ENCODE measurements around the gene UNCX.
"Not testable (repeated sequence)": the region's sequence is repeated elsewhere in the genome, so short reads cannot be mapped to it uniquely, and the experiment has no call there.

UNCX gene

GRCh38 chr7:1279041-1279440 lies 46.4 kb downstream of the UNCX start:
- no peak for DNase-seq

DNA sequence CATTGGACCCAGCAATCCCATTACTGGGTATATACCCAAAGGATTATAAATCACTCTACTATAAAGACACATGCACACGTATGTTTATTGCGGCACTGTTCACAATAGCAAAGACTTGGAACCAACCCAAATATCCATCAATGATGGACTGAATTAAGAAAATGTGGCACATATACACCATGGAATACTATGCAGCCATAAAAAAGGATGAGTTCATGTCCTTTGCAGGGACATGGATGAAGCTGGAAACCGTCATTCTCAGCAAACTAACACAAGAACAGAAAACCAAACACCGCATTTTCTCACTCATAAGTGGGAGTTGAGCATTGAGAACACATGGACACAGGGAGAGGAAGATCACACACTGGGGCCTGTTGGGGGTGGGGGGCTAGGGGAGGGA lies 47.2 kb downstream of the UNCX start:
- DNase-seq = not testable (repeated sequence)

DNA sequence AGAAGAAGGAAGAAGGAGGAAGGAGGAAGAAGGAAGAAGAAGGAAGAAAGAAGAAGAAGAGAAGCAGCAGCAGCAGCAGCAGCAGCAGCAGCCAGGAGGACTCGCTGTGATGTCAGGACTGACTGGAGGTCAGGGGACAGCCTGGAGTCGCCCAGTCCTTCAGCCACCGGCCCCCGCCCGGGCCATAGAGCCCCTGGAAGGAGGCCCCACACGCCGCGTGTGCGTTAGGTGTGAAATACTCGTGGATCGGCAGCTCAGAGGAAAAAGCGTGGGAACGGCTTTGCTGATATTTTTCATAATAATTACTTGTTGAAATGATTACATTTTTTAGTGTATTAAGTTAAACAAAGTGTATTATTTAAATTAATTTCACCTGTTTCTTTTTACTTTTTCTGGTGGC lies 48.4 kb downstream of the UNCX start:
- no peak for DNase-seq

DNA sequence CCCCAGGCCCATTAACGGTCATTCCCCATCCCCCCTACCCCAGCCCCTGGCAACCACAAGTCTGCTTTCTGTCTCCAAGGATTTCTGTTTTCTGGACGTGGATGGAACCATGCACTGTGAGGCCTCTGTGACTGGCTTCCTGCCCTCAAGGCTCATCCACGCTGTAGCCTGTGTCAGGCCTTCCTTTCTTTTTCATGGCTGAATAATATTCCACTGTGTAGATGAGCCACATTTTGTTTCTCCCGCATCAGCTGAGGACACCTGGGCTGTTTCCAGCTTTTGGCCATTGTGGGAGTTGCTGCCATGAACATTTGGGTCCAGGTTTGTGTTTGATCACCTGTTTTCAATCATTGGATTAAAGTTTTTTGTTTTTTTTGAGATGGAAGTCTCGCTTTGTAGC lies 50.0 kb downstream of the UNCX start:
- DNase-seq = no peak

GRCh38 chr7:1283337-1283736 lies 50.7 kb downstream of the UNCX start:
- no peak for DNase-seq

- DNase-seq = no peak
These were observed 51.5 kb downstream of the UNCX start for GRCh38 chr7:1283941-1284742.

DNA sequence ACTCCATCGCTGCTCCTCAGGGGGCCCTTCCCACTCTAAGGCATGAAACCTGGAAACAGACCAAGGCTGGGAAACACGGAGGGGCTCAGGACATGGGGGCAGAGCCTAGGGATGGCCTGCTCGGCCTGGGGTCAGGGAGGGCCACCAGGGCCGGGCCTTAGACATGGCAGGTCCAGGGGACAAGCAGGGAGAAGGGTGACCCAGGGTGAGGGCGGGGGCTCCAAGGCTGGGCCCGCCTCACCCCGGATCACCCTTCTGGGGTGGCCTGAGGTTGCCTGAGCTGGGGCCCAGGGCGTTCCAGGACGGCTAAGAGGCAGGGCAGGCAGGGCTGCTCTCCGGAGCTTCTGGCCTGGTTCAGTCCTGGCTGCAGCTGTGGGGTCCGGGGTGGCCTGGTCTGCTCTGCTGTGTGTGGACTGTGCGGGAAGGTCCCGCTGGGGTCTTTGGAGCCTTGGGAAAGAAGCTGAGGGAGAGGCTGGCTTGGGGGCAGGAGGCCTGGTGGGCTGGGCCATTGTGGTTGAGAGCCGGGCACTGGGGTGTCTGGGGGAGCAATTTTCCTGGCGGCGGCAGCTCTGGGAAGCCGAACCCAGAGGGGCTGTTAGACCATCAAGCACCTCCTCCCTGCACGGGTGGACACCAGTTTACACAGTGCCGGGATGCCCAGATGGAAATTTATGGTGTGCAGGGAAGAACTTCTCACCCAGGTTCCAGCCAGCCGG lies 52.2 kb downstream of the UNCX start:
- DNase-seq = no peak

DNA sequence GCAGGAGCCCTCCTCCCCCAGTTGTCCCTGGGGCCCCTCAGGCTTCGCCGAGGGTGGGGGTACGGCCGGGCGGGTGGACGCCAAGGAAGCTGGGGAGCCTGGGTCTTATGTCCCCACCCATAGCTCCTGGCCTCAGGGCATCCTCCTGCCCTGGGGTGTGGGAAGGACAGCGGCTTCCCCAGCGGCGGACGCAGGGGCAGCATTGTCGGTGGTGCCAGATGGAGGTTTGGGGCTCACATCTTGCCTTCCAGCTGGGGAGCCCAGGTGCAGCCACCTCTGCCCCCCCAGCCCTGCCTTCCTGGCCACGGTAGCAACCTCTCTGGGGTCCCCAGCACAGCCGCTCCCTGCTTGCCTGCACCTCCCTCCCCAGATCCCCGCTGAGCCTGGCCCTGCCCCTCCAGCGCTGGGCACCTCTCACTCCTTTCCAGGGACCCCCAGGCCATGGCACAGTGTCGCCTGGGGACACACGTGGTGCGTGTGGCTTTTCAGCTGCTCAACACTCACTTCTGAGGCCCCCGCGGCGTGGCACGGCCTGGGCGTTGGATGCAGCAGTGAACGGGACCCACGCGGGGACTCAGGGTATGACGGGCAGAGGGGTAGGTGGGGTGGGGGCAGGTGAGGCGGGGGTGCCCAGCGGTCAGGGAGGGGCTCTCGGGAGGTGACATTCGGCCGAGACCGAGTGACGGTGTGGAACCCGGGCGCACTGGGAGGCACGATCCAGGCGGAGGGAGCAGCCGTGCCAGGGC lies 53.1 kb downstream of the UNCX start:
- no peak for DNase-seq

Measured in hematopoietic multipotent progenitor cell treated with erythropoietin and hydrocortisone succinate and interleukin-3 and kit ligand, for 6 days (in vitro differentiated cells).